Measurements from ENCODE around the gene GLB1L2.

GLB1L2 gene

GRCh38 chr11:134392953-134393615, 61.3 kb downstream of the GLB1L2 start:
- H3K4me3 ChIP-seq (ENCODE audit: low read depth, low read length) = no peak overlapping the region
- ChIA-PET CTCF (no interaction called here), POLR2A (no interaction called here)
- DNase-seq (ENCODE audit: low read depth, low spot score) = no peak
- no peak for TF ChIP-seq CTCF (IDR thresholded peaks at IDR 0.05; ENCODE audit: insufficient read depth, low read length, missing control alignments)

GRCh38 chr11:134393638-134394037, 61.9 kb downstream of the GLB1L2 start:
- ChIA-PET CTCF (no interaction called here), POLR2A (no interaction called here)
- H3K4me3 ChIP-seq (ENCODE audit: low read depth, low read length) = no peak overlapping the region
- DNase-seq (ENCODE audit: low read depth, low spot score) = no peak
- no peak for TF ChIP-seq CTCF (IDR thresholded peaks at IDR 0.05; ENCODE audit: insufficient read depth, low read length, missing control alignments)

- no peak for TF ChIP-seq CTCF (IDR thresholded peaks at IDR 0.05; ENCODE audit: insufficient read depth, low read length, missing control alignments)
- ChIA-PET CTCF (no interaction called here), POLR2A (no interaction called here)
- H3K4me3 ChIP-seq (ENCODE audit: low read depth, low read length) = no peak overlapping the region
- no peak for DNase-seq (ENCODE audit: low read depth, low spot score)
These were observed 62.5 kb downstream of the GLB1L2 start for GRCh38 chr11:134394311-134394710.

GRCh38 chr11:134395002-134395401, 63.2 kb downstream of the GLB1L2 start:
- no peak overlapping the region for H3K4me3 ChIP-seq (ENCODE audit: low read depth, low read length)
- CTCF ChIA-PET = no interaction called here
- no peak for DNase-seq (ENCODE audit: low read depth, low spot score)
- no peak for TF ChIP-seq CTCF (IDR thresholded peaks at IDR 0.05; ENCODE audit: insufficient read depth, low read length, missing control alignments)
- POLR2A ChIA-PET = no interaction called here

GRCh38 chr11:134397304-134398078, 65.7 kb downstream of the GLB1L2 start:
- CTCF ChIA-PET = no interaction called here
- TF ChIP-seq CTCF (IDR thresholded peaks at IDR 0.05; ENCODE audit: insufficient read depth, low read length, missing control alignments) = no peak
- POLR2A ChIA-PET = no interaction called here
- DNase-seq (ENCODE audit: low read depth, low spot score) = no peak
- no peak overlapping the region for H3K4me3 ChIP-seq (ENCODE audit: low read depth, low read length)

- TF ChIP-seq CTCF (IDR thresholded peaks at IDR 0.05; ENCODE audit: insufficient read depth, low read length, missing control alignments) = no peak
- no peak for DNase-seq (ENCODE audit: low read depth, low spot score)
- CTCF ChIA-PET = no interaction called here
- no peak overlapping the region for H3K4me3 ChIP-seq (ENCODE audit: low read depth, low read length)
- POLR2A ChIA-PET = no interaction called here
These were observed 66.3 kb downstream of the GLB1L2 start for GRCh38 chr11:134398079-134398444.
